Dendritic cell treated with granulocyte-macrophage colony-stimulating factor and Interleukin-4, amounts not matched to agents 40 ng/mL and 50 ng/mL, for 4 days (primary cell): Measurements from ENCODE around the gene HDDC2.
"Not testable (repeated sequence)": the region's sequence is repeated elsewhere in the genome, so short reads cannot be mapped to it uniquely, and the experiment has no call there.

Source experiments
- H3K27ac Mint-ChIP-seq: one replicate; pipeline ENCODE4 v1.8.0; 2022; ENCODE audit warnings: mild to moderate bottlenecking, mixed read lengths
- H3K27me3 Mint-ChIP-seq: one replicate; pipeline ENCODE4 v1.8.0; 2022; ENCODE audit warnings: mild to moderate bottlenecking, mixed read lengths
- H3K36me3 Mint-ChIP-seq: one replicate; pipeline ENCODE4 v1.8.0; 2022; ENCODE audit warnings: low read depth, mixed read lengths
- H3K4me1 Mint-ChIP-seq: one replicate; pipeline ENCODE4 v1.8.0; 2022; ENCODE audit warnings: low read depth, mixed read lengths
- H3K4me3 Mint-ChIP-seq: one replicate; pipeline ENCODE4 v1.8.0; 2022; ENCODE audit warnings: mild to moderate bottlenecking, moderate library complexity, mixed read lengths
- H3K9me3 Mint-ChIP-seq: one replicate; pipeline ENCODE4 v1.8.0; 2022; ENCODE audit warnings: mixed read lengths
- intact Hi-C: fragments of 100-400 bp; cut with micrococcal nuclease; formaldehyde crosslinking; loops from one replicate; pipeline ENCODE4 v1.15.0; 2022

Gene HDDC2

DNA sequence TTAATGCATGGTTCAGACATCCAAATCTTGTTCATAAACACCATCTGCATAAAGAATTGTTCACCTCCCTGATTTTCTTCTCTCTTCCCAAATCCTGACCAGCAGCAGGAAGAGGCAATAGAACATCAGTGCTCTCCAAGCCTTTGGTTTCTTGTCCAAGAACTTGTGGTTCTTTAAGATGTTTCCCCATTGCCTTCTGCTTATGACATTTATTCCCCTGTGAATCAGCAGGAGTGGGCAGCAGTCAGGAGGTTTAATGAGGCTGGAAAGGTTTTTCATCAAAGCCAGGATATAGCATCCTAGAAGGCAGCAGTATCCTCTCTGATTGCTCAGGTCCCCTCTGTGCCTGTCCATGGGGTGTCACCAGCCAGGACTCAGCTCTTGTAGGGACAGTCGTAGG lies 5.3 kb downstream of the HDDC2 start:
- Mint-ChIP-seq H3K27me3 (no peaks in the 10 kb centered on the region), H3K9me3 (no peaks in the 10 kb centered on the region), H3K27ac (no peak overlapping the region), H3K36me3 (peaks cover 29% of the 10 kb centered on the region), H3K4me3 (no peak overlapping the region), H3K4me1 (peaks cover 24% of the 10 kb centered on the region)
- intact Hi-C loops: no loop called here

- Mint-ChIP-seq H3K4me3 (no peak overlapping the region), H3K36me3 (peaks cover 28% of the 10 kb centered on the region), H3K9me3 (no peaks in the 10 kb centered on the region), H3K27ac (no peak overlapping the region), H3K4me1 (peaks cover 10% of the 10 kb centered on the region), H3K27me3 (no peaks in the 10 kb centered on the region)
- intact Hi-C loops: no loop called here
Measured at GRCh38 chr6:125294925-125295324, 6.8 kb downstream of the HDDC2 start.

- Mint-ChIP-seq H3K4me1 (peaks cover 5% of the 10 kb centered on the region), H3K4me3 (no peak overlapping the region), H3K36me3 (peaks cover 23% of the 10 kb centered on the region), H3K9me3 (no peaks in the 10 kb centered on the region), H3K27me3 (no peaks in the 10 kb centered on the region), H3K27ac (no peak overlapping the region)
- intact Hi-C loops: no loop called here
Measured at GRCh38 chr6:125294036-125294435, 7.7 kb downstream of the HDDC2 start.

- H3K27me3 Mint-ChIP-seq: no peaks in the 10 kb centered on the region
- peaks cover 5% of the 10 kb centered on the region for H3K4me1 Mint-ChIP-seq
- intact Hi-C loops: no loop called here
- H3K36me3 Mint-ChIP-seq: peaks cover 23% of the 10 kb centered on the region
- H3K4me3 Mint-ChIP-seq: no peak overlapping the region
- H3K27ac Mint-ChIP-seq: no peak overlapping the region
- H3K9me3 Mint-ChIP-seq: peaks cover under 1% of the 10 kb centered on the region
Measured at GRCh38 chr6:125293587-125293986, 8.2 kb downstream of the HDDC2 start.

DNA sequence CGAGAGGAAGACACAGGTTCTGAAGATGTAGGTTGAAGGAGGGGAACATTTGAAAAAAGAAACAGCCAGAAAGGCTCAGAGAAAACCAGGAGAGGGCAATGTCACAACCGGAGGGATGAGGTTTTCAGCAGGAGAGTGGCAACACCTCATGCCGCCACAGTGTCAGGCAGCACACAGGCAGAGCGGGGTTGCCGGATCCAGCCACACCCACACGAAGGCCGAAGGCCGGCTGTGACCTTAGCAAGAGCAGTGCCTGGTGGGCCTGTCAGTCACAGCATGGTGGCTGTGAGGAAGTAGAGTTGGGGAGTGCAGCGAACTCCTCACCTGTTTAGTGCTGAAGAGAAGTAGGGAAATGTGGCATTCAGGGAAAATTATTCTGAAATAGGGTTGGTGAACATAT lies 14.0 kb downstream of the HDDC2 start:
- no peak overlapping the region for H3K4me3 Mint-ChIP-seq
- intact Hi-C loops: no loop called here
- H3K36me3 Mint-ChIP-seq: peaks cover 58% of the 10 kb centered on the region
- no peaks in the 10 kb centered on the region for H3K27me3 Mint-ChIP-seq
- H3K9me3 Mint-ChIP-seq: peaks cover 43% of the 10 kb centered on the region
- no peak overlapping the region for H3K27ac Mint-ChIP-seq
- no peaks in the 10 kb centered on the region for H3K4me1 Mint-ChIP-seq

GRCh38 chr6:125285936-125286335 lies 15.8 kb downstream of the HDDC2 start:
- Mint-ChIP-seq H3K4me1 (no peaks in the 10 kb centered on the region), H3K36me3 (peaks cover 63% of the 10 kb centered on the region), H3K4me3 (no peak overlapping the region), H3K27ac (no peak overlapping the region), H3K27me3 (no peaks in the 10 kb centered on the region), H3K9me3 (peaks cover 58% of the 10 kb centered on the region)
- intact Hi-C loops: no loop called here

- Mint-ChIP-seq H3K36me3 (peaks cover 69% of the 10 kb centered on the region), H3K9me3 (peaks cover 61% of the 10 kb centered on the region), H3K27me3 (no peaks in the 10 kb centered on the region), H3K4me3 (no peak overlapping the region), H3K4me1 (no peaks in the 10 kb centered on the region), H3K27ac (no peak overlapping the region)
- intact Hi-C loops: no loop called here
Measured at GRCh38 chr6:125285353-125285752, 16.4 kb downstream of the HDDC2 start.

DNA sequence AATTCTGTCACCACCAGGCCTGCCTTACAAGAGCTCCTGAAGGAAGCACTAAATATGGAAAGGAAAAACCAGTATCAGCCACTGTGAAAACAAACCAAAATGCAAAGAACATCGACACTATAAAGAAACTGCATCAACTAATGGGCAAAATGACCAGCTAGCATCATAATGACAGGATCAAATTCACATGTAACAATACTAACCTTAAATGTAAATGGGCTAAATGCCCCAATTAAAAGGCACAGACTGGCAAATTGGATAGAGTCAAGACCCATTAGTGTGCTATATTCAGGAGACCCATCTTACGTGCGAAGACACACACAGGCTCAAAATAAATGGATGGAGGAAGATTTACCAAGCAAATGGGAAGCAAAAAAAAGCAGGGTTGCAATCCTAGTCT lies 19.3 kb downstream of the HDDC2 start:
- H3K27me3 Mint-ChIP-seq, H3K27ac Mint-ChIP-seq, H3K4me3 Mint-ChIP-seq, H3K4me1 Mint-ChIP-seq, intact Hi-C loops: not testable (repeated sequence)
- Mint-ChIP-seq H3K9me3 (peaks cover 49% of the 10 kb centered on the region), H3K36me3 (peaks cover 62% of the 10 kb centered on the region)

- H3K27ac Mint-ChIP-seq, H3K27me3 Mint-ChIP-seq, H3K4me3 Mint-ChIP-seq, intact Hi-C loops, H3K4me1 Mint-ChIP-seq: not testable (repeated sequence)
- Mint-ChIP-seq H3K9me3 (peaks cover 30% of the 10 kb centered on the region), H3K36me3 (peaks cover 55% of the 10 kb centered on the region)
Measured at GRCh38 chr6:125280370-125281035, 21.3 kb downstream of the HDDC2 start.

GRCh38 chr6:125279961-125280360 lies 21.8 kb downstream of the HDDC2 start:
- H3K27ac Mint-ChIP-seq: no peak overlapping the region
- H3K4me3 Mint-ChIP-seq: no peak overlapping the region
- no peaks in the 10 kb centered on the region for H3K4me1 Mint-ChIP-seq
- peaks cover 53% of the 10 kb centered on the region for H3K36me3 Mint-ChIP-seq
- intact Hi-C loops: no loop called here
- H3K27me3 Mint-ChIP-seq: no peaks in the 10 kb centered on the region
- peaks cover 25% of the 10 kb centered on the region for H3K9me3 Mint-ChIP-seq

- H3K27ac Mint-ChIP-seq: no peak overlapping the region
- H3K36me3 Mint-ChIP-seq: peaks cover 44% of the 10 kb centered on the region
- H3K27me3 Mint-ChIP-seq: no peaks in the 10 kb centered on the region
- intact Hi-C loops: no loop called here
- H3K4me3 Mint-ChIP-seq: no peak overlapping the region
- peaks cover 19% of the 10 kb centered on the region for H3K9me3 Mint-ChIP-seq
- no peaks in the 10 kb centered on the region for H3K4me1 Mint-ChIP-seq
Measured at GRCh38 chr6:125277838-125278237, 23.9 kb downstream of the HDDC2 start.

DNA sequence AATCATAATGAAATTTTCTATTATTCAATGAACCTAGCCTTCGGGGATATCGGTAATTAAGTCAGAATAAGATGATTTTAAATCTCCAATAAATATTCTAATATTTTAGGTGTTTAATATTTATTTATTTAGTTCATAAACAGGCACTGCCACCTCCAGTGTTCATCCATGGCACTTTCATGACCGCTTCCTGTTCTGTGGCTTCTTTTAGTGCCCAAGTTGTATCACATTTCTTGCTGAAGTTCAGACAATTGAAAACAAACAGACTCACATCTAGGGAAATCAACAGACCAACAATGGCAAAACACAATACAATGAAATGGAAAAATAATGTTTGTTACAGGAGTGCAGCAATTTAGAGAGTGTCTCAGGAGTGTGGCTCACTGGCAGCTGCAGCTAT lies 26.0 kb downstream of the HDDC2 start:
- Mint-ChIP-seq H3K4me3 (no peak overlapping the region), H3K27me3 (no peaks in the 10 kb centered on the region), H3K27ac (no peak overlapping the region), H3K4me1 (no peaks in the 10 kb centered on the region), H3K36me3 (peaks cover 25% of the 10 kb centered on the region), H3K9me3 (peaks cover 2% of the 10 kb centered on the region)
- intact Hi-C loops: no loop called here

DNA sequence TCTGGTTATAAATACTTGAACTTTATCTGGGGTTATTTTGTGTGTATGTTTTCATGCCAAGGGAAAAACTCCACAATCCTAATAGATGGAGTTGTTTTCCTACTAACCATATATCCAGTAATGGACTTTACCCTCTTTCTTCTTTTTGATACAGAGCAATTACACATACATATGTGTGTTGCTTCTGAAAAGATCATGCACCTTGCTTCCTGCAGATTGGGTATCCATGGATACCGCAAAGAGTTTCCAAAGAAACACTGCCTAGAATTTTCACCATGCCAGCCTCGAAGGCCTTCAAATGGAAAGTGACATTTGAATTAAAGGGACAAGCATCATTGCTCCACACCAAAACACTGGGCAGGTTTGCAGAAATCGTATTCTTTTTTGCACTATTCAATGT lies 26.8 kb downstream of the HDDC2 start:
- Mint-ChIP-seq H3K4me3 (no peak overlapping the region), H3K27me3 (no peaks in the 10 kb centered on the region), H3K9me3 (no peaks in the 10 kb centered on the region), H3K27ac (no peak overlapping the region), H3K4me1 (no peaks in the 10 kb centered on the region), H3K36me3 (peaks cover 17% of the 10 kb centered on the region)
- intact Hi-C loops: no loop called here

GRCh38 chr6:125273965-125274364 lies 27.8 kb downstream of the HDDC2 start:
- peaks cover 17% of the 10 kb centered on the region for H3K36me3 Mint-ChIP-seq
- H3K27ac Mint-ChIP-seq: no peak overlapping the region
- no peaks in the 10 kb centered on the region for H3K27me3 Mint-ChIP-seq

DNA sequence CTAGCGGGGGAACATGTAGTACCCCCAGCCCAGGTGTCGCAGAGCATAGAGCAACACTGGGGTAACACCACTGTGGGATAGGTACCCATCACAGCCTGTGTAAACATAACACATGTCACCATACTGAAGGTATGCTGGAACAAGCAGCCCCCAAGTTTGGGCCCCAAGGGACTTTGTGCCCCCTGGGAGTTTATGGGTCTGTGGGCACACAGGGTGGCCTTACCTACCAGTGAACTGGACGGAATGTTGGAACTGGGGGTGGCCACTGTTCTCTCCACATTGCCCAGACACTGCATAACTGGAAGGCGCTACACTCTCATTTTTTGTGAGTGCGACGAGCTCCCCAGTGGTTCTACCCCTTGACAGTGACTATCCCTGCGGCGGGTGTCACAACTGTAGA lies 28.5 kb downstream of the HDDC2 start:
- H3K27me3 Mint-ChIP-seq: no peaks in the 10 kb centered on the region

More at GRCh38 chr6:125273965-125274364, 27.8 kb downstream of the HDDC2 start:
- Mint-ChIP-seq H3K9me3 (no peaks in the 10 kb centered on the region), H3K4me3 (no peak overlapping the region), H3K4me1 (no peaks in the 10 kb centered on the region)
- intact Hi-C loops: no loop called here

More for the DNA sequence above, 28.5 kb downstream of the HDDC2 start:
- Mint-ChIP-seq H3K4me1 (no peaks in the 10 kb centered on the region), H3K9me3 (no peaks in the 10 kb centered on the region), H3K4me3 (no peak overlapping the region), H3K36me3 (peaks cover 17% of the 10 kb centered on the region), H3K27ac (no peak overlapping the region)
- intact Hi-C loops: no loop called here
